Measurements from ENCODE around the gene EZH2.

GRCh38 chr7:148884299-148885022 lies 370 bp upstream of the EZH2 start:
- TF ChIP-seq, protein P1, sequence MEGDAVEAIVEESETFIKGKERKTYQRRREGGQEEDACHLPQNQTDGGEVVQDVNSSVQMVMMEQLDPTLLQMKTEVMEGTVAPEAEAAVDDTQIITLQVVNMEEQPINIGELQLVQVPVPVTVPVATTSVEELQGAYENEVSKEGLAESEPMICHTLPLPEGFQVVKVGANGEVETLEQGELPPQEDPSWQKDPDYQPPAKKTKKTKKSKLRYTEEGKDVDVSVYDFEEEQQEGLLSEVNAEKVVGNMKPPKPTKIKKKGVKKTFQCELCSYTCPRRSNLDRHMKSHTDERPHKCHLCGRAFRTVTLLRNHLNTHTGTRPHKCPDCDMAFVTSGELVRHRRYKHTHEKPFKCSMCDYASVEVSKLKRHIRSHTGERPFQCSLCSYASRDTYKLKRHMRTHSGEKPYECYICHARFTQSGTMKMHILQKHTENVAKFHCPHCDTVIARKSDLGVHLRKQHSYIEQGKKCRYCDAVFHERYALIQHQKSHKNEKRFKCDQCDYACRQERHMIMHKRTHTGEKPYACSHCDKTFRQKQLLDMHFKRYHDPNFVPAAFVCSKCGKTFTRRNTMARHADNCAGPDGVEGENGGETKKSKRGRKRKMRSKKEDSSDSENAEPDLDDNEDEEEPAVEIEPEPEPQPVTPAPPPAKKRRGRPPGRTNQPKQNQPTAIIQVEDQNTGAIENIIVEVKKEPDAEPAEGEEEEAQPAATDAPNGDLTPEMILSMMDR (IDR thresholded peaks at IDR 0.05; ENCODE audit: insufficient read depth, low read depth, low read length): no peak
- no peak for TF ChIP-seq EZH2 (IDR thresholded peaks at IDR 0.05; ENCODE audit: insufficient read depth, low read length)

Data from astrocyte (in vitro differentiated cells and primary cell).